Measurements from ENCODE around the gene HHATL.

The HHATL gene

DNA sequence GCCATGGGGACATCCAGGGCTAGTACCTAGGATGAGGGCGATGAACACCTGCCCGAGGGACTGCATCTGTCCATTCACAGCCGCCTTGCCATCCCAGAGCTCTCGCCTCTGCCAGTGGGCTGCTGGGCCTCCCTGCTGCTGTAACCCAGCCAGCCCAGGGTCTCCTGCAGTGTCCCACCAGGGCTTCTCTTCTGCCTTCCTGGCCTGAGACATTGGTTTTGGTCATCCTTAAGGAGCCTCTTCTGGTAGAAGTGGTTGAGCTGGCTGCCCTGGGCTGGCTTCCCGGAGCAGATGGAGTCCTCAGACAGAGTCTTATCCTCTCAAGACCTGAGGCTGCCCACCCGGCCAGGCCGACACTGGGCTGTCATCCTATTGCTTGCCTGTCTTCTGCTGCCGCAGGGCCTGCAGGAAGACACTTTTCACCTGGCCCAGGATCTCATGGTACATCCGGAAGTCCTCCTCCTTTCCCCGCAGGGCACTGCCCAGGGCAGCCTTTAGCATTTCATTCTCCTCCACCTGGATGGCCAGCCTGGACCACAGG, 6.1 kb upstream of the HHATL start:
- no peak for TF ChIP-seq NFIC (IDR thresholded peaks at IDR 0.05)

DNA sequence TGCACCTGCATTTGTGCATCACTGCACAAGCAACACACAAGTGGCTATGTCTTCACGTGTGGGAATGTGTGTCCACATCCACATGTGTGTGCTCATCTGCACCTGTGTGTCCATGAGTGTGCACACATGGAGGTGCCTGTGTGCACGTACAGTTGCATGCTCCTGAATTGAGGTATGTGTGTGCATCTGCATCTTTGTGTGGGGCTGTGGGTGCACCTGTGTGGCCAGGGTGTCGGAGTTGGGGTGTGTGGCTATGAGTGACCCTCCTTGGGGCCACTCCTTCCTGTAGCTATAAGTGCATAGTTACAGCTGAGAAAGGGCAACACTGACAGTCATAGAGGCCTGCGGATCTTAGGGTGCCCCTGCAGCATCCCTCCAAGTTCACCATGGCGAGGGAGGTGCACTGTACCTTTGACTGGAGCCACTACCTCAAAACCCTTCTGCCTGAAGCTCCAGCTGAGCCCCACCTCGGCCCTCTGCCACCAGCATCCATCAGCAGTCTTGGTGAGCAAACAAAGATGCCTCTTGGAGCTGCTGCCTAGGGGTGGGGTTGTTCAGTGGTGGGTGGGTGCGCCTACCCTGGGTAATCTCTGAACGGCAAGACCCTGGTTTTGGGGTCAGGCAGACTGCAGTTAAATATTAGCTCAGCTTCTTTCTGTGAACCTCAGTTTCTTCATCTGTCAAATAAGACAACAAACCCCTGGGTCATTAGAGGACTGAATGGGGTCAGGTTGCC, 5.2 kb upstream of the HHATL start:
- no peak for TF ChIP-seq CREB1 (IDR thresholded peaks at IDR 0.05; ENCODE audit: low read depth)

DNA sequence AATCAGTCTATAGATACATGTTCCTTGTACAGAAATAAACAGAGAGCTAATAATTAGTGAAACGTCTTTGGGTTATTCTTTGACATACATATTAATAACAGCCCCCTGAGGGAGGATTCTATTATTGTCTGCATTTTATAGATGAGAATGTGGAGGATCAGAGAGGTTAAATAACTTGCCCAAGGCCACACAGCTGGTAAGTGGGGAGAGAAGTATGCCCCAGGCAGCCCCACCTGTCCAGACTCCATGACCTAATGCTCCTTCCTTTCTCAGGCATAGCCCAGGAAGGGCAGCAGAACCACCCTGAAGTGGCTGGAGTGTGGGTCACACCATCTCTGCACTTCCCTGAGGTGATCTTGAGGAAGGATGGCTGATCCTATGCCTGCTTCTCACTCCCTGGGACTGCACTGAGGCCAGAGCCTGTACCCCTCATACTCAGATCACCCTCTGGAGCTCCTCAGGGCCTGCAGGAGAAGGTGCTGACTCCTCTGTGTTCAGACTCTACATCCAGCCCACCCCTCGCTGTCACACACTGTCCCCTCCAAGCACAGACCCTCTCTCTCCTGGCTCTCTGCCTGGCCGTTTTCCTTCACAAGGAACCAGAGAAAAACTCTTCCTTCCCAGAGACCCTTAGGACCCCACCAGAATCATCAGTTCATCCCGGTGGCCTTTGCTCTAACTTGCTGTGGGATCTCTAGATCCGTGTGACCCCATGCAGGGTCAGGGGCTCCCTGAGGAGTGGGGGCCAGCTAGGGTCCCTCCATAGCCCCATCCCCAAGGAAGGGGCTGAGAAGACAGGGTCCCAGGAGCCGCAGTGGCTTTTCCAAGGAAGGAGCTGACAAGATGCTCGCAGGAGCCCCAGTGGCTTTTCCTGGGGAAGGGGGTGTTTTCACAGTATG, 4.4 kb upstream of the HHATL start:
- TF ChIP-seq, protein P1, sequence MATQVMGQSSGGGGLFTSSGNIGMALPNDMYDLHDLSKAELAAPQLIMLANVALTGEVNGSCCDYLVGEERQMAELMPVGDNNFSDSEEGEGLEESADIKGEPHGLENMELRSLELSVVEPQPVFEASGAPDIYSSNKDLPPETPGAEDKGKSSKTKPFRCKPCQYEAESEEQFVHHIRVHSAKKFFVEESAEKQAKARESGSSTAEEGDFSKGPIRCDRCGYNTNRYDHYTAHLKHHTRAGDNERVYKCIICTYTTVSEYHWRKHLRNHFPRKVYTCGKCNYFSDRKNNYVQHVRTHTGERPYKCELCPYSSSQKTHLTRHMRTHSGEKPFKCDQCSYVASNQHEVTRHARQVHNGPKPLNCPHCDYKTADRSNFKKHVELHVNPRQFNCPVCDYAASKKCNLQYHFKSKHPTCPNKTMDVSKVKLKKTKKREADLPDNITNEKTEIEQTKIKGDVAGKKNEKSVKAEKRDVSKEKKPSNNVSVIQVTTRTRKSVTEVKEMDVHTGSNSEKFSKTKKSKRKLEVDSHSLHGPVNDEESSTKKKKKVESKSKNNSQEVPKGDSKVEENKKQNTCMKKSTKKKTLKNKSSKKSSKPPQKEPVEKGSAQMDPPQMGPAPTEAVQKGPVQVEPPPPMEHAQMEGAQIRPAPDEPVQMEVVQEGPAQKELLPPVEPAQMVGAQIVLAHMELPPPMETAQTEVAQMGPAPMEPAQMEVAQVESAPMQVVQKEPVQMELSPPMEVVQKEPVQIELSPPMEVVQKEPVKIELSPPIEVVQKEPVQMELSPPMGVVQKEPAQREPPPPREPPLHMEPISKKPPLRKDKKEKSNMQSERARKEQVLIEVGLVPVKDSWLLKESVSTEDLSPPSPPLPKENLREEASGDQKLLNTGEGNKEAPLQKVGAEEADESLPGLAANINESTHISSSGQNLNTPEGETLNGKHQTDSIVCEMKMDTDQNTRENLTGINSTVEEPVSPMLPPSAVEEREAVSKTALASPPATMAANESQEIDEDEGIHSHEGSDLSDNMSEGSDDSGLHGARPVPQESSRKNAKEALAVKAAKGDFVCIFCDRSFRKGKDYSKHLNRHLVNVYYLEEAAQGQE (IDR thresholded peaks at IDR 0.05; ENCODE audit: low read depth): no peak
- TF ChIP-seq, protein P2, sequence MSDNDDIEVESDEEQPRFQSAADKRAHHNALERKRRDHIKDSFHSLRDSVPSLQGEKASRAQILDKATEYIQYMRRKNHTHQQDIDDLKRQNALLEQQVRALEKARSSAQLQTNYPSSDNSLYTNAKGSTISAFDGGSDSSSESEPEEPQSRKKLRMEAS (IDR thresholded peaks at IDR 0.05): no peak
- TF ChIP-seq, protein P3, sequence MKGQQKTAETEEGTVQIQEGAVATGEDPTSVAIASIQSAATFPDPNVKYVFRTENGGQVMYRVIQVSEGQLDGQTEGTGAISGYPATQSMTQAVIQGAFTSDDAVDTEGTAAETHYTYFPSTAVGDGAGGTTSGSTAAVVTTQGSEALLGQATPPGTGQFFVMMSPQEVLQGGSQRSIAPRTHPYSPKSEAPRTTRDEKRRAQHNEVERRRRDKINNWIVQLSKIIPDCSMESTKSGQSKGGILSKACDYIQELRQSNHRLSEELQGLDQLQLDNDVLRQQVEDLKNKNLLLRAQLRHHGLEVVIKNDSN (IDR thresholded peaks at IDR 0.05): no peak
- TF ChIP-seq TAF1 (IDR thresholded peaks at IDR 0.05; ENCODE audit: low read depth): no peak
- no peak for TF ChIP-seq TEAD4 (IDR thresholded peaks at IDR 0.05)
- TF ChIP-seq FOXM1 (IDR thresholded peaks at IDR 0.05; ENCODE audit: borderline replicate concordance, low read depth): no peak
- TF ChIP-seq CEBPB (IDR thresholded peaks at IDR 0.05): no peak
- no peak for TF ChIP-seq RAD21 (IDR thresholded peaks at IDR 0.05; ENCODE audit: low read depth)
- TF ChIP-seq EP300 (IDR thresholded peaks at IDR 0.05; ENCODE audit: borderline replicate concordance): no peak
- TF ChIP-seq YY1 (IDR thresholded peaks at IDR 0.05; ENCODE audit: low read depth): no peak
- no peak for TF ChIP-seq CREB1 (IDR thresholded peaks at IDR 0.05; ENCODE audit: low read depth)
- TF ChIP-seq TCF12 (IDR thresholded peaks at IDR 0.05; ENCODE audit: low read depth): no peak
- no peak for TF ChIP-seq NFIC (IDR thresholded peaks at IDR 0.05)
- no peak for TF ChIP-seq ZBTB7A (IDR thresholded peaks at IDR 0.05; ENCODE audit: low read depth)
- TF ChIP-seq EGR1 (IDR thresholded peaks at IDR 0.05): no peak

DNA sequence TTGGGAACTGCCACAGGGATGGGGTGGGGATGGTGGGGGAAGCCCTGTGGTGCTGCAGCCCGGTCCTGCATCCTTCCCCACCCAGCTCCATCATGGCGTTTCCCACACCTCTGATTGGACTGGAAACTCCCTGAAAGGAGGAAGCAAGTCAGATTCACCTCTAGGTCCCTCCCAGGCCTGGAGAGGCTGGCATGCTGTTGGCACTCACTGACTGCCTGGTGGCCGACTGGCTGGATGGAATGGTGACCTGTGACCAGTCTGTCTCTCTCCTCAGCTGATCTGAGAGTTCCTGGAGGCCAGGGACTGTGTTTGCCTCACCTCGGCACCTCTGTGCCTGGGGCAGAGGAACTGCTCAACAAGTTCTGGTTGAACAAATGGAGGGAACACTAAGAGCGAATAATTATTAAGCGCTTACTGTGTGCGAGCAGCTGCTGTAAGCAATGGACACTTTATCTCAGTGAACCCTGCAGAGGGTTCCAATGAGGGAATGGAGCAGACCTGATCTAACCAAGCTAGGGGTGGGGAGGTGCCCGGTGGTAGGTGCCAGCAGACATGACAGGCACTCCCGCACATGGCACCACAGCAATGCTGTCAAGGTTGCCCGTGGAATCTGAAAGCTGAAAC, 3.5 kb upstream of the HHATL start:
- no peak for TF ChIP-seq EP300 (IDR thresholded peaks at IDR 0.05; ENCODE audit: borderline replicate concordance)
- no peak for TF ChIP-seq FOXM1 (IDR thresholded peaks at IDR 0.05; ENCODE audit: borderline replicate concordance, low read depth)
- TF ChIP-seq, protein P3 (IDR thresholded peaks at IDR 0.05): no peak
- TF ChIP-seq TEAD4 (IDR thresholded peaks at IDR 0.05): no peak
- no peak for TF ChIP-seq ZBTB7A (IDR thresholded peaks at IDR 0.05; ENCODE audit: low read depth)
- TF ChIP-seq, protein P1 (IDR thresholded peaks at IDR 0.05; ENCODE audit: low read depth): no peak
- TF ChIP-seq, protein P2 (IDR thresholded peaks at IDR 0.05): no peak
- no peak for TF ChIP-seq RAD21 (IDR thresholded peaks at IDR 0.05; ENCODE audit: low read depth)

DNA sequence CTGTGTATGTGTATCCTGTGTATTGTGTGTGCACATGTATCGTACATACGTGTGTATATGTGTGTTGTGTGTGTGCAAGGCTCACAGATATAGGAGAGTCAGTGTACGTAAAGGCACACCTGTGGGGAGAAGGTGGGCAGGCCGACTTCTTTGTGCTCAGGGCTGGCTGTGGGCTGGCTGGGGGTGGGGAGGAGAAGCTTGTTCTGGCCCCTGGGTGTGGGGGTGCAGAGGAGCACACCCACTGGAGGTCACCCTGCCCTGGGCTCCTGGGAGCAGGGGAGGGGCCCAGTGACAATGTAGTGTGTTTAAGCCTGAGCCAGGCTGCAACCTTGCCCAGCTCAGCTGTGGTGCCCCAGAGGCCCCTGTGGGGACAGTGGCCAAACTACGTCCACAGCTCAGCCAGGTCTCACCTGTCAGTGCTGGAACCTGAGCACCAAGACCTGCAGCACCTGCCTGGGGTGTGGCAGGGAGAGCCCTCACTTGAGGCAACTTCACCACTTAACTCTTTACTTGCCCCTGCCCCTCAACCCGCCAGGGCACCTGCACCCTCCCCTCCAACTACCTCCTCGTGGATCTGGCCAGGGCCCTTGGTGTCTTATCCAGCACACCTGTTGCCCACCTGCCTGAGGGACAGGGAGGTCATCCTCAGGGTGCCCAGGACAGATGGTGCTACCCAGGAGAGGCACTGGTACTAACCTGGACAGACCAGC, 2.6 kb upstream of the HHATL start:
- TF ChIP-seq RAD21 (IDR thresholded peaks at IDR 0.05; ENCODE audit: low read depth) (no peak), YY1 (IDR thresholded peaks at IDR 0.05; ENCODE audit: low read depth) (no peak), FOXM1 (IDR thresholded peaks at IDR 0.05; ENCODE audit: borderline replicate concordance, low read depth) (no peak), EP300 (IDR thresholded peaks at IDR 0.05; ENCODE audit: borderline replicate concordance) (no peak), CREB1 (IDR thresholded peaks at IDR 0.05; ENCODE audit: low read depth) (no peak), EGR1 (IDR thresholded peaks at IDR 0.05) (no peak), CEBPB (IDR thresholded peaks at IDR 0.05) (no peak)
- TF ChIP-seq, protein P2 (IDR thresholded peaks at IDR 0.05): no peak

Measured in Ishikawa (cell line).